Left lung (tissue), 10 donors: ENCODE measurements around the gene SLC41A1. TPM values are rescaled to one million over a fixed set of nuclear protein-coding genes. Genes with fewer than 3 reads are reported as not detected.

Source experiments
- ATAC-seq: fragments of 200-7000 bp; cut with Tn5 transposase; one replicate; pipeline ENCODE4 v1.9.1; 2020; ENCODE audit warnings: moderate library complexity
- DNase-seq, 4 donors: peaks; one replicate each; pipeline ENCODE4 v3.0.0-alpha.2; 2013 to 2020
- H3K27ac ChIP-seq, 2 donors: fragments of 200-600 bp; sonication (generic) in 1 of 2; one replicate each; pipeline versions ENCODE4 v1.5.0 to v1.8.0; 2020 to 2021
- H3K27me3 ChIP-seq, 2 donors: fragments of 200-600 bp; sonication (generic) in 1 of 2; one replicate each; pipeline versions ENCODE4 v1.5.0 to v1.8.0; 2020 to 2021
- H3K36me3 ChIP-seq, 2 donors: fragments of 200-600 bp; sonication (generic) in 1 of 2; one replicate each; pipeline versions ENCODE4 v1.5.0 to v1.8.0; 2020 to 2021
- H3K4me1 ChIP-seq, 2 donors: fragments of 200-600 bp; one replicate each; pipeline ENCODE4 v1.8.0; 2021
- H3K4me3 ChIP-seq, 2 donors: fragments of 200-600 bp; sonication (generic) in 1 of 2; one replicate each; pipeline versions ENCODE4 v1.5.0 to v1.8.0; 2020 to 2021; ENCODE audit warnings: mild to moderate bottlenecking in 1 of 2
- H3K9me3 ChIP-seq, 2 donors: fragments of 200-600 bp; sonication (generic) in 1 of 2; one replicate each; pipeline versions ENCODE4 v1.5.0 to v1.8.0; 2020 to 2021
- CTCF ChIP-seq, 2 donors: fragments of 200-600 bp; sonication (generic) in 1 of 2; IDR thresholded peaks; one replicate each; pipeline versions ENCODE4 v1.5.0 to v1.8.0; 2021; ENCODE audit warnings: antibody characterized with exemption in 2 of 2
- intact Hi-C, 2 donors: fragments of 100-400 bp; cut with DNase I; formaldehyde crosslinking; loops; one replicate each; pipeline versions ENCODE4 v1.11.2 to v1.14.2; 2022
- polyA plus RNA-seq, 6 donors: library from polyadenylated mRNA; unstranded; fragments of 120-200 nt; gene quantifications; one replicate each; pipeline ENCODE4 v1.2.1, GENCODE V29; 2013; ENCODE audit not compliant: insufficient read length in 6 of 6
- total RNA-seq, 2 donors: library from RNA; stranded (reverse); fragmentation: NEBNext Ultra II Directional; extraction: Animal tissue kit (Norgen Biotek cat#: 25700); gene quantifications; one replicate each; pipeline ENCODE4 v1.2.1, GENCODE V29; 2021
- donor health status: DM: no; HTN: yes; CAD: no.
- donor health status: DM: no; HTN: no; CAD: no.

Gene SLC41A1
- total and polyA plus RNA-seq, 8 donors: 29.4 to 46.8 (median 40.1) TPM

GRCh38 chr1:205811660-205812059 lies 1.3 kb downstream of the SLC41A1 start:
- H3K4me3 ChIP-seq: peak overlapping the region; percentile 77 to 92
- peaks cover 22 to 45% of the 10 kb centered on the region in 2 donors for H3K4me1 ChIP-seq
- peak overlapping the region in 1 of 2 donors; percentile 84 for H3K27ac ChIP-seq
- intact Hi-C loops: no loop called here
- H3K36me3 ChIP-seq: peaks cover 0 to 3% of the 10 kb centered on the region in 2 donors
- ATAC-seq (peak; percentile 43), DNase-seq (peak in 1 of 4 donors; percentile 48)
- no peaks in the 10 kb centered on the region for H3K9me3 ChIP-seq
- TF ChIP-seq CTCF (IDR thresholded peaks at IDR 0.05): no peak
- H3K27me3 ChIP-seq: peaks cover 0 to 27% of the 10 kb centered on the region in 2 donors

GRCh38 chr1:205810448-205811157 lies 2.4 kb downstream of the SLC41A1 start:
- no peak overlapping the region for H3K4me3 ChIP-seq
- ATAC-seq (no peak), DNase-seq (no peak)
- H3K27me3 ChIP-seq: peaks cover 0 to 27% of the 10 kb centered on the region in 2 donors
- H3K27ac ChIP-seq: no peak overlapping the region
- TF ChIP-seq CTCF (IDR thresholded peaks at IDR 0.05): no peak
- intact Hi-C loops: no loop called here
- H3K4me1 ChIP-seq: peaks cover 22 to 56% of the 10 kb centered on the region in 2 donors
- peaks cover 0 to 3% of the 10 kb centered on the region in 2 donors for H3K36me3 ChIP-seq
- no peaks in the 10 kb centered on the region for H3K9me3 ChIP-seq

GRCh38 chr1:205809942-205810345 lies 3.1 kb downstream of the SLC41A1 start:
- no peak for TF ChIP-seq CTCF (IDR thresholded peaks at IDR 0.05)
- Histone ChIP-seq H3K4me1 (peaks cover 22 to 58% of the 10 kb centered on the region in 2 donors), H3K4me3 (no peak overlapping the region), H3K9me3 (no peaks in the 10 kb centered on the region), H3K27ac (no peak overlapping the region), H3K36me3 (peaks cover 0 to 3% of the 10 kb centered on the region in 2 donors), H3K27me3 (peaks cover 0 to 27% of the 10 kb centered on the region in 2 donors)
- ATAC-seq (no peak), DNase-seq (peak in 1 of 4 donors; percentile 73)
- intact Hi-C loops: no loop called here

GRCh38 chr1:205809469-205809868 lies 3.5 kb downstream of the SLC41A1 start:
- Histone ChIP-seq H3K27me3 (peaks cover 0 to 25% of the 10 kb centered on the region in 2 donors), H3K36me3 (peaks cover 0 to 3% of the 10 kb centered on the region in 2 donors), H3K27ac (no peak overlapping the region), H3K4me3 (no peak overlapping the region), H3K9me3 (no peaks in the 10 kb centered on the region), H3K4me1 (peaks cover 22 to 58% of the 10 kb centered on the region in 2 donors)
- ATAC-seq (no peak), DNase-seq (no peak)
- intact Hi-C loops: no loop called here
- no peak for TF ChIP-seq CTCF (IDR thresholded peaks at IDR 0.05)

GRCh38 chr1:205805082-205805711 lies 7.8 kb downstream of the SLC41A1 start:
- intact Hi-C loops: no loop called here
- H3K4me1 ChIP-seq: peaks cover 2 to 31% of the 10 kb centered on the region in 2 donors
- no peak for TF ChIP-seq CTCF (IDR thresholded peaks at IDR 0.05)
- no peaks in the 10 kb centered on the region for H3K9me3 ChIP-seq
- no peaks in the 10 kb centered on the region for H3K27me3 ChIP-seq
- no peak overlapping the region for H3K27ac ChIP-seq
- DNase-seq (no peak), ATAC-seq (no peak)
- H3K4me3 ChIP-seq: no peak overlapping the region
- peaks cover 0 to 3% of the 10 kb centered on the region in 2 donors for H3K36me3 ChIP-seq
